Hematopoietic multipotent progenitor cell treated with erythropoietin and hydrocortisone succinate and interleukin-3 and kit ligand, for 6 days (in vitro differentiated cells): ENCODE results near the gene EDA.
"Not testable (repeated sequence)": the region's sequence is repeated elsewhere in the genome, so short reads cannot be mapped to it uniquely, and the experiment has no call there.

Experiments
- DNase-seq: peaks from one replicate; pipeline ENCODE4 v3.0.0-alpha.2; 2015

EDA gene

GRCh38 chrX:69748055-69748454 lies 132.1 kb downstream of the EDA start:
- no peak for DNase-seq

DNA sequence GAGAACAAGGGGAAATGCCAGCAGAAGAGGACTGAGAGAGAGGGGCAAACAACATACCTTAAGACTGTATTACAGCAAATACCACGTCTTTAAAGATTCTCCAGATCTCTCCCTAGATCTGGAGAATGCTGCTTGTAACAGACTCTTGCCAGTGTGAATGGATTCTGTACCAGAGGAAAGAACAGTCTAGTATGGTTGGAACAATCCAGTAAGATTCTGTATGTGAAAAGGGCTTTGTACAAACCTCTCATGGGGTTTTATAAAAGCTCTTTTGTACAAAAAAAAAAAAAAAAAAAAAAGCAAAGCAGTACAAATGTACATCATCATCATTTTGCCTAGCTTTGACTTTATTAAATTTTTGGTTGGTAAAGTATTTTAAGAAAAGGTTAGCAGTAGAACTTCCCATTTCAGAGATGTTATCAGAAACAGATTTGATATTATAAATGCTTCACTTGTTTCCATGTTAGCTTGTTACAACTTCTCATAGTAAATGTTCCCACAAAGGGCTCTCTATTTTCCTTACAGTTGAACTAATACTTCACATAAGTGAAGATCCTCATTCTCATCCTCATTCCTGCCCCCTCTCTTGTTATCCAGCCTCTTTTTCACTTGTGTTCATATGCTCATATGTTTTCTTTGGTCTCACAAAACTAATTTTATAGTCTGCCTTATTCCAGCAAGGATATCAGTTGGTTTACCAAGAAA lies 144.2 kb downstream of the EDA start:
- no peak for DNase-seq

- DNase-seq, result no peak
Measured at GRCh38 chrX:69761633-69762032, 145.7 kb downstream of the EDA start.

GRCh38 chrX:69762340-69762739 lies 146.4 kb downstream of the EDA start:
- no peak for DNase-seq

GRCh38 chrX:69793260-69793935 lies 177.5 kb downstream of the EDA start:
- DNase-seq, result no peak

- DNase-seq, result no peak
Measured at GRCh38 chrX:69795702-69796101, 179.8 kb downstream of the EDA start.

DNA sequence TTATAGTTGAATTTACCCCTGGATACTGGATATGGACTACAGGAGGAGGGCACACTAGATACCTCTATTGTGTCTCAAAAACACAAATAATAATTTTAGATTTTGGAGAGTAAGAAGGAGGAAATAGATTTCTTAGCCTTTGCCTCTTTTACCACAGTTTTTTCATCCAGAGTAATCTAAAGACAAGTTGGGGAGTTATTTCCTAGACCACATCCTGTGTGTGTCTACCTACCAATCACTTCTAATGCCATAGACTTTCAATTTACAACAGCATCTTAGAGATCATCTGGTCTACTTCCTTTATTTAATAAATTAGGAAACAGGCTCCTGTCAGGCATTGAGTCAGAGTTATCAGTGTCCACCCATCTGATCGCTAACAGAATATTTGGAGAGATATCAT lies 191.5 kb downstream of the EDA start:
- DNase-seq, result no peak

GRCh38 chrX:69808375-69808774 lies 192.5 kb downstream of the EDA start:
- DNase-seq, result no peak

- no peak for DNase-seq
Measured at GRCh38 chrX:69813677-69814076, 197.8 kb downstream of the EDA start.

DNA sequence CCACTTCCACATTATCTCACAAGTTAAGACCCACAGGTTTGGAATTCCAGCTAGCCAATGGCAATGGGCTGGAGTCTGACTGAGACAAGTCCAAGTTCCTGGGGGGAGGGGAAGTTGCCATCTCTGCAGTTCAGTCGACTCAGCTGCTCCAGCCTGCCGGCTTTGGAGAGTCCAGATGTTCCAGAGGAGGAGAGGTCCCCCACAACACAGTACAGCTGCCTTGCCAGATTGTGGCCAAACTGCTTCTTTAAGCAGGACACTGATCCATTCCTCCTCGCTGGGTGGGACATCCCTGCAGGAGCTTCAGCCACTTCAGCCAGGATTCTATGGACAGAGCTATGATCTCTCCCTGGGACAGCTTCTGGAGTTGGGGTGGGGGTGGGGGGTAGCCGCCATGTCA lies 199.2 kb downstream of the EDA start:
- DNase-seq, result no peak

DNA sequence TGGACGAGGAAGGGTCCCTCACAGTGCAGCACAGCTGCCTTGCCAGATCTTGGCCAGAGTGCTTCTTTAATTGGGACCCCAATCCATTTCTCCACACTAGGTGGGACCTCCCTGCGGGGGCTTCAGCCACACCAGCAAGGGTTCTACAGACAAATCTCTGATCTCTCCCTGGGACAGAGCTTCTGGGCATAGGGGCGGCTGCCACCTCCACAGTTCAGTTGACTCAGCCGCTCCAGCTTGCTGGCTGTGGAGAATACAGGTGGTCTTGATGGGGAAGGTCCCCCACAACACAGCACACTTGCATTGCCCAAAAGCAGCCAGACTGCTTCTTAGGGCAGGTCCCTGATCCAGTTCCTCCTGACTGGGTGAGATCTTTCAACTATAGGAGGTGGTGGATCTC lies 199.6 kb downstream of the EDA start:
- DNase-seq, result no peak

DNA sequence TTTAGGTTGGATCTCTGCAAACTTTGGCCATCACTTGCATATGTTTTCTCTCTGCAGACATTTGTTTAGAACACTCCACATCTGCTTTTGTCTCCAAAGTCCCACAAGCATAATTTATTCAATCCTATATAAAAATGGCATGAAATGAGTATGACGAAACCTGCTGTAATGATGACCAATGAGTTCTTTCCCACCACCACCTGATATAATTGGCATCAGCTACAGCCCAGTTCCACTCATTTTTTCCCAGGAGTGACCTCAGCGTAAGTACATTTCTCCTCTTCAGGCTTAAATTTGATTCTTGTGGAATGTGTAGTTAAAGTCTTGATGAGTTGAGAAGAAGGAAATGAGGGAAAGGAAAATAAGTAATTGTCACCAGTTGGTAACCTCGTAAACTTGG lies 228.7 kb downstream of the EDA start:
- no peak for DNase-seq

- DNase-seq, result not testable (repeated sequence)
Measured at GRCh38 chrX:69859999-69860398, 244.1 kb downstream of the EDA start.

- DNase-seq, result no peak
Measured at GRCh38 chrX:69876221-69876620, 260.3 kb downstream of the EDA start.

DNA sequence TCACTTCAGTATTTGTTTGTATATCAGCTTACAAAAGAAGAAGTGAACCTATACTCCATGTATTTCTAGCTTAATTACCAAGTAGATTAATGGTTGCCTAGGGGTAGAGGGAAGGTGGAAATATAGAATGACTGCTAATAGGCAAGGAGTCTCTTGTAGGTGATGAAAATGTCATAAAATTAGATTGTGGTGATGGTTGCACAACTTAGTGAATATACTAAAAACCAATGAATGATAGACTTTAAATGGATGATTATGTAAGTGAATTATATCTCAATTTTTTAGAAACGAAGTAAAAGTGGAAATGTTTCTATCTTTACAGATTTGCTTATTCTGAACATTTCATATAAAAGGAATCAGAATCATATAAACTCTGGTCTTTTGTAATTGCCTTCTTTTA lies 268.3 kb downstream of the EDA start:
- DNase-seq, result no peak

GRCh38 chrX:69896046-69896445 lies 280.1 kb downstream of the EDA start:
- no peak for DNase-seq

GRCh38 chrX:69900491-69900890 lies 284.6 kb downstream of the EDA start:
- no peak for DNase-seq

- no peak for DNase-seq
Measured at GRCh38 chrX:69906447-69906846, 290.5 kb downstream of the EDA start.

GRCh38 chrX:69914781-69915180 lies 298.9 kb downstream of the EDA start:
- DNase-seq, result no peak

GRCh38 chrX:69919749-69920148 lies 303.8 kb downstream of the EDA start:
- DNase-seq, result no peak

DNA sequence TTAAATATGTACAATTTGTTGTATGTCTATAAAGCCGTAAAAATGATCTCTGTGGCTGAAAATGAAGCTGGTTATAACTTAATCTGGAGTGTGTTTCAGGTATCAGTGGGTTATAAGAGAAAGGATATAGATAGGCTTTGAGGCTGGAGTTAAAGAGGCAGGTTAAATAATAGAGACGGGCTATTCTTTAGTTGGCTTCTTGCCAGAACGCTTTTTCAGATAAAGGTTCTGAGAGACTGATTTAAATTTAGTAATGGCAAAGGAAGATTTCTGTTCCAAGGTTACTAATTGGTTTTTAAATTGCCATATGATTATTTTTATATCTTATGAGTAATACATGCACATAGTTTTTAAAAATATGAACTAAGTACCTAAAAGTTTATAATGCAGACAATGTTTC lies 316.4 kb downstream of the EDA start:
- no peak for DNase-seq

DNA sequence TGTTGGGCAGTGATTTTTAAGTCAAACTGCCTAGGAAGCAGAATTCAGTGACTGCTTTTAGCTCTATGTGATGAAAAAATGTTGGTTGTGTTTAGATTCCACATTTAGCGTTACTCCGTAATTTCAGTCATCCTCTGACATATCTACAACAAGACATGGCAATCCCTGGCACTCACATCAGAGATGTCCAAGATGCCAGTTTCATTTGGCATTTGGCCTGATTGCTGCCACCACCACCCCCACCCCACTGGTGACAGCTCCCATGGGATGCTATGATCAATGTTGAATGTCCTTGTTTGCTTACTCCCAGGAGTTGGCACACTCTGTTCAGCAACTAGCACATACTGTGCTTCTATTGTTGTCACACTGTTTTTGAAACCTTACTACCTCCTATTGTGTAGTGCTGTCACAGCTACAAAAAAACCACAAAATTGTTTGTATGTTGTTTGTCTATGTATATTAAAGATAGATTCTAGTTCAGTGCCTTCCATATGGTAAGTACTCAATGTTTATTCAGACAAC lies 332.4 kb downstream of the EDA start:
- no peak for DNase-seq

DNA sequence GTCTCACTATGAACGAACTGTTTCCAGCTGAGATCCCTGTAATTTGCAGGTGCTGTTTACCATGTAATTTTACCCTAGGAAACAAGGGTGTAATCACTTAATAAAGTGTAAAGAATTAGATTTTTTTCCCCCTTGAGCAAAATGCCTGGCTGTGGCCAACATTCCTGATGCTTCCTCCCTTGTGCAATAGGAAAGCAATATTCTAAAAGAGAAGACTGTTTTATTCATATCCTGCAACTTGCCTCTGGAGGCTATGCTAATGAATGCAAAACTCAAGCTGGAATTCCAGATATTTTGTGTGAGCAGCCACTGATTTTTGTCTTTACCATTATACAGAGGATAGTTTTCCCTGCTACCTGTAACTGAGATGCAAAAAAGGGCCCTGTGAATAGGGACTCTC lies 335.8 kb downstream of the EDA start:
- no peak for DNase-seq

DNA sequence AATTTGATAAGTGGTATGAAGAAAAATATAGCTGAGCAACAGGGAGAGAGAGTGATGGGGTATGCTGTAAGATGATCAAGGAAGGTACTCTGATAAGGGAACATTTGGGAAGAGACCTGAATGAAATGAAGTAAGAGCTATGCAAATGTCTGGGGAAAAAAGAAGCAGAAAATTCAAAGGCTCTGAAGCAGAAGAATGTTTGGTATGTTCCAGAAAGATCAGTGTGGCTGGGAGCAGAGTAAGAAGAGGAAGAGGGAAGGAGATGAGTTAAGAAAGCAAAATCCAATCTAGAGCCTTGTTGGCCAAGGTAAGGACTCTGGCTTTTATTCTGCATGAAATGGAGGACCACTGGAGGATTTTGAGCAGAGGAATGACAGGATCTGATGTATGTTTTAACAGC lies 343.8 kb downstream of the EDA start:
- DNase-seq, result no peak
